KOPT-K1 (cell line): Measurements from ENCODE around the gene CAMTA1.

Source experiments
- H3K27ac ChIP-seq: fragments of 200-600 bp; sonication (generic); 2 replicates; pipeline ENCODE4 v1.5.1; 2016; ENCODE audit warnings: antibody characterized with exemption, mild to moderate bottlenecking, low read depth, low read length; ENCODE audit not compliant: poor library complexity, severe bottlenecking
- H3K36me3 ChIP-seq: fragments of 200-600 bp; sonication (generic); 2 replicates; pipeline ENCODE4 v1.5.1; 2017; ENCODE audit warnings: antibody characterized with exemption, mild to moderate bottlenecking, low read length, moderate library complexity; ENCODE audit not compliant: insufficient read depth
- H3K9me3 ChIP-seq: fragments of 200-600 bp; sonication (generic); 2 replicates; pipeline ENCODE4 v1.5.1; 2017; ENCODE audit warnings: antibody characterized with exemption, low read length, mild to moderate bottlenecking; ENCODE audit not compliant: insufficient read depth, poor library complexity, severe bottlenecking

CAMTA1 gene

GRCh38 chr1:7568053-7568452, 782.8 kb downstream of the CAMTA1 start:
- H3K36me3 ChIP-seq = no peaks in the 10 kb centered on the region
- H3K27ac ChIP-seq = no peak overlapping the region
- no peaks in the 10 kb centered on the region for H3K9me3 ChIP-seq

GRCh38 chr1:7568901-7569524, 783.8 kb downstream of the CAMTA1 start:
- no peaks in the 10 kb centered on the region for H3K9me3 ChIP-seq
- no peaks in the 10 kb centered on the region for H3K36me3 ChIP-seq
- no peak overlapping the region for H3K27ac ChIP-seq

- Histone ChIP-seq H3K27ac (no peak overlapping the region), H3K9me3 (no peaks in the 10 kb centered on the region)
Measured at GRCh38 chr1:7570311-7570710, 785.1 kb downstream of the CAMTA1 start.

GRCh38 chr1:7572654-7573152, 787.4 kb downstream of the CAMTA1 start:
- Histone ChIP-seq H3K36me3 (no peaks in the 10 kb centered on the region), H3K27ac (no peak overlapping the region), H3K9me3 (no peaks in the 10 kb centered on the region)

More at GRCh38 chr1:7570311-7570710, 785.1 kb downstream of the CAMTA1 start:
- no peaks in the 10 kb centered on the region for H3K36me3 ChIP-seq

- Histone ChIP-seq H3K36me3 (no peaks in the 10 kb centered on the region), H3K27ac (no peak overlapping the region), H3K9me3 (no peaks in the 10 kb centered on the region)
Measured at GRCh38 chr1:7573481-7573880, 788.2 kb downstream of the CAMTA1 start.

- no peak overlapping the region for H3K27ac ChIP-seq
- no peaks in the 10 kb centered on the region for H3K9me3 ChIP-seq
- H3K36me3 ChIP-seq = no peaks in the 10 kb centered on the region
Measured at GRCh38 chr1:7574121-7575040, 789.1 kb downstream of the CAMTA1 start.

GRCh38 chr1:7575041-7575400, 789.8 kb downstream of the CAMTA1 start:
- H3K27ac ChIP-seq = no peak overlapping the region
- H3K36me3 ChIP-seq = no peaks in the 10 kb centered on the region
- H3K9me3 ChIP-seq = no peaks in the 10 kb centered on the region

- no peak overlapping the region for H3K27ac ChIP-seq
- no peaks in the 10 kb centered on the region for H3K9me3 ChIP-seq
- no peaks in the 10 kb centered on the region for H3K36me3 ChIP-seq
Measured at GRCh38 chr1:7576946-7577657, 791.8 kb downstream of the CAMTA1 start.

GRCh38 chr1:7578206-7578605, 793.0 kb downstream of the CAMTA1 start:
- H3K36me3 ChIP-seq = no peaks in the 10 kb centered on the region
- no peak overlapping the region for H3K27ac ChIP-seq

GRCh38 chr1:7579016-7579415, 793.8 kb downstream of the CAMTA1 start:
- H3K27ac ChIP-seq = no peak overlapping the region
- H3K36me3 ChIP-seq = no peaks in the 10 kb centered on the region
- no peaks in the 10 kb centered on the region for H3K9me3 ChIP-seq

More at GRCh38 chr1:7578206-7578605, 793.0 kb downstream of the CAMTA1 start:
- no peaks in the 10 kb centered on the region for H3K9me3 ChIP-seq

GRCh38 chr1:7579831-7580804, 794.9 kb downstream of the CAMTA1 start:
- Histone ChIP-seq H3K27ac (no peak overlapping the region), H3K9me3 (no peaks in the 10 kb centered on the region), H3K36me3 (no peaks in the 10 kb centered on the region)

- no peak overlapping the region for H3K27ac ChIP-seq
- no peaks in the 10 kb centered on the region for H3K9me3 ChIP-seq
- H3K36me3 ChIP-seq = no peaks in the 10 kb centered on the region
Measured at GRCh38 chr1:7580923-7581753, 795.9 kb downstream of the CAMTA1 start.

GRCh38 chr1:7581754-7582459, 796.7 kb downstream of the CAMTA1 start:
- Histone ChIP-seq H3K36me3 (no peaks in the 10 kb centered on the region), H3K27ac (no peak overlapping the region), H3K9me3 (no peaks in the 10 kb centered on the region)
